Heart left ventricle (tissue), 16 donors: ENCODE results near the gene RARS2. TPM values are rescaled to one million over a fixed set of nuclear protein-coding genes. Genes with fewer than 3 reads are reported as not detected.
"Not testable (repeated sequence)": the region's sequence is repeated elsewhere in the genome, so short reads cannot be mapped to it uniquely, and the experiment has no call there.

Experiments
- ATAC-seq, 4 donors: fragments of 200-7000 bp; cut with Tn5 transposase; one replicate each; pipeline ENCODE4 v1.9.1; 2020 to 2022; ENCODE audit warnings: moderate library complexity in 4 of 4, mild to moderate bottlenecking in 3 of 4, moderate number of reproducible peaks in 1 of 4
- DNase-seq, 5 donors: peaks; one replicate each; pipeline ENCODE4 v3.0.0-alpha.2; 2020
- H3K27ac ChIP-seq, 12 donors: fragments of 200-600 bp; sonication (generic) in 4 of 12; one replicate each; pipeline versions ENCODE4 v1.5.0 to v1.8.0; 2016 to 2022; ENCODE audit warnings: mild to moderate bottlenecking in 2 of 12
- H3K27me3 ChIP-seq, 9 donors: fragments of 200-600 bp; sonication (generic) in 2 of 9; one replicate each; pipeline versions ENCODE4 v1.5.1 to v1.8.0; 2016 to 2022; ENCODE audit warnings: mild to moderate bottlenecking in 3 of 9
- H3K36me3 ChIP-seq, 9 donors: fragments of 200-600 bp; sonication (generic) in 2 of 9; one replicate each; pipeline versions ENCODE4 v1.5.0 to v1.8.0; 2018 to 2022; ENCODE audit warnings: mild to moderate bottlenecking in 2 of 9
- H3K4me1 ChIP-seq, 12 donors: fragments of 200-600 bp; sonication (generic) in 4 of 12; one replicate each; pipeline versions ENCODE4 v1.5.0 to v1.8.0; 2016 to 2022; ENCODE audit warnings: mild to moderate bottlenecking in 3 of 12
- H3K4me3 ChIP-seq, 12 donors: fragments of 200-600 bp; sonication (generic) in 4 of 12; one replicate each; pipeline versions ENCODE4 v1.5.0 to v1.8.0; 2017 to 2022; ENCODE audit warnings: mild to moderate bottlenecking in 9 of 12, moderate library complexity in 4 of 12
- H3K9me3 ChIP-seq, 12 donors: fragments of 200-600 bp; sonication (generic) in 4 of 12; one replicate each; pipeline versions ENCODE4 v1.5.0 to v1.8.0; 2016 to 2022; ENCODE audit warnings: mild to moderate bottlenecking in 1 of 12
- POLR2A ChIP-seq, 2 donors: fragments of 450-650 bp; IDR thresholded peaks; one replicate each; pipeline ENCODE4 v1.6.1; 2017; ENCODE audit warnings: antibody characterized with exemption in 2 of 2, mild to moderate bottlenecking in 2 of 2, moderate library complexity in 2 of 2
- WGBS, 4 donors: extraction: QIAGEN DNeasy Blood & Tissue Kit in 2 of 4; methylation state at CpG; one replicate each; pipeline versions ENCODE4 v1.1.5 to v1.1.7; 2013 to 2018; 5-methylcytosine and 5-hydroxymethylcytosine counted together
- intact Hi-C, 10 donors: fragments of 100-400 bp; cut with DNase I; formaldehyde crosslinking; loops; one replicate each; pipeline versions ENCODE4 v1.11.1 to v1.14.2; 2022
- polyA plus RNA-seq, 2 donors: library from polyadenylated mRNA; stranded (reverse); fragments of 200-250 nt; gene quantifications; one replicate each; pipeline ENCODE4 v1.2.3, GENCODE V29; 2013
- total RNA-seq, 9 donors: library from RNA; depleted of rRNA in 2 of 9; stranded (reverse); fragments of >200 nt in 2 of 9; fragmentation: NEBNext Ultra II Directional in 3 of 9; extraction: Animal tissue kit (Norgen Biotek cat#: 25700) in 3 of 9; gene quantifications; one replicate each; pipeline versions ENCODE4 v1.1.0 to v1.2.4, GENCODE V29; 2016 to 2023
- TF ChIP-seq, protein P1 (sequence below), 12 donors: fragments of 200-600 bp; sonication (generic) in 4 of 12; IDR thresholded peaks; one replicate each; pipeline versions ENCODE4 v1.5.0 to v1.8.0; 2018 to 2022; ENCODE audit warnings: antibody characterized with exemption in 12 of 12, mild to moderate bottlenecking in 5 of 12
- donor health status: ischemic (EF 13 %, LVEDD 7.1; RV severe dilation, severe dysfunction).
- donor health status: healthy with polysubstance abuse.
- donor health status: DM: no; HTN: yes; CAD: no.
- donor health status: DM: no; HTN: no; CAD: no.
- donor health status: ischemic (EF 25% LVEDD 6.9; RV normal size, moderate dysfunction).
- donor health status: ischemic (EF 25% LVEDD 5.7; RV mildly dilated, moderate dysfunction).
- donor health status: healthy.
- donor health status: DM: yes; HTN: yes; CAD: no.
- donor health status: ischemic (EF 35%, LVEDD 5.7; RV mildly dilated, moderate dysfunction).
- donor health status: nonischemic (EF 11% LVEDD 7.7; RV severe dilation, severe dysfunction).
- donor health status: DM: yes; HTN: yes; CAD: no.
- donor health status: PGD.
- donor health status: ischemic (EF 29% LVEDD 5.4; RV normal size, mild dysfunction).
- donor health status: nonischemic (EF 23%, LVEDD 6.1; RV moderate dilation, normal function).

The RARS2 gene
- total and polyA plus RNA-seq, 11 donors, result 10.2 to 24.2 (median 20.3) TPM

- TF ChIP-seq POLR2A (IDR thresholded peaks at IDR 0.05), result no peak
- TF ChIP-seq, protein P1, sequence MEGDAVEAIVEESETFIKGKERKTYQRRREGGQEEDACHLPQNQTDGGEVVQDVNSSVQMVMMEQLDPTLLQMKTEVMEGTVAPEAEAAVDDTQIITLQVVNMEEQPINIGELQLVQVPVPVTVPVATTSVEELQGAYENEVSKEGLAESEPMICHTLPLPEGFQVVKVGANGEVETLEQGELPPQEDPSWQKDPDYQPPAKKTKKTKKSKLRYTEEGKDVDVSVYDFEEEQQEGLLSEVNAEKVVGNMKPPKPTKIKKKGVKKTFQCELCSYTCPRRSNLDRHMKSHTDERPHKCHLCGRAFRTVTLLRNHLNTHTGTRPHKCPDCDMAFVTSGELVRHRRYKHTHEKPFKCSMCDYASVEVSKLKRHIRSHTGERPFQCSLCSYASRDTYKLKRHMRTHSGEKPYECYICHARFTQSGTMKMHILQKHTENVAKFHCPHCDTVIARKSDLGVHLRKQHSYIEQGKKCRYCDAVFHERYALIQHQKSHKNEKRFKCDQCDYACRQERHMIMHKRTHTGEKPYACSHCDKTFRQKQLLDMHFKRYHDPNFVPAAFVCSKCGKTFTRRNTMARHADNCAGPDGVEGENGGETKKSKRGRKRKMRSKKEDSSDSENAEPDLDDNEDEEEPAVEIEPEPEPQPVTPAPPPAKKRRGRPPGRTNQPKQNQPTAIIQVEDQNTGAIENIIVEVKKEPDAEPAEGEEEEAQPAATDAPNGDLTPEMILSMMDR (IDR thresholded peaks at IDR 0.05), result no peak
- Histone ChIP-seq H3K4me1 (peaks cover 0 to 13% (median under 1%) of the 10 kb centered on the region in 12 donors), H3K27ac (no peak overlapping the region), H3K4me3 (no peak overlapping the region), H3K9me3 (no peaks in the 10 kb centered on the region), H3K27me3 (no peaks in the 10 kb centered on the region), H3K36me3 (peaks cover 0 to 62% (median 12%) of the 10 kb centered on the region in 9 donors)
- 71 to 78% (median 73%) methylated on average over 2 of the region's 2 CpGs for WGBS, 4 donors
- intact Hi-C loops, result no loop called here
- no peak for DNase-seq
- no peak for ATAC-seq
Observed at GRCh38 chr6:87628424-87628823, 38.6 kb upstream of the RARS2 start.

DNA sequence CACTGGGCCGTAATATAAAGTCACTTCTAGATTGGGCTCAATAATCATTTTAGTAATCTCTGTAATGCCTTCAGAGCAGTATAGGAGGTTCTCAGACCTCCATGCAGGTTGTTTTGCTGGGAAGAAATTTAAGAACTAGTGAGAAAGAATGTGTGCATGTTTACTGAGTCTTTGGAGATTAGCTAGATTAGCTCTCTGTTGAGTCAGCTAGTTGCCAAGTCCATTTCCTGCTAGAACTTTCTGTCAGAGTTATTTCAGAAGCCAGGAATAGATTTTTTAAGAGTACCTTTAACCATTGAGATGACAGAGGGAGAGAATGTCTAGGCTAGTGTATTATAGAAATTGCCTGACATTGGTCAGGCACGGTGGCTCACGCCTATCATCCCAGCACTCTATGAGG lies 33.5 kb upstream of the RARS2 start:
- no peak for DNase-seq
- 64 to 80% (median 75%) methylated on average over 3 of the region's 3 CpGs for WGBS, 4 donors
- ATAC-seq, result peak in 3 of 4 donors; percentile 42 to 63 (median 50)

GRCh38 chr6:87618531-87618930 lies 28.7 kb upstream of the RARS2 start:
- ATAC-seq (no peak), DNase-seq (no peak)
- intact Hi-C loops, result no loop called here
- Histone ChIP-seq H3K9me3 (no peaks in the 10 kb centered on the region), H3K36me3 (peaks cover 0 to 66% (median 28%) of the 10 kb centered on the region in 9 donors), H3K27ac (peak overlapping the region in 4 of 12 donors; percentile 0 to 64 (median 54)), H3K4me1 (peaks cover 0 to 18% (median 2%) of the 10 kb centered on the region in 12 donors), H3K4me3 (no peak overlapping the region), H3K27me3 (no peaks in the 10 kb centered on the region)
- TF ChIP-seq POLR2A (IDR thresholded peaks at IDR 0.05), result no peak
- TF ChIP-seq, protein P1 (IDR thresholded peaks at IDR 0.05), result no peak
- 77 to 89% (median 86%) methylated on average over 3 of the region's 3 CpGs for WGBS, 4 donors

More for the DNA sequence above, 33.5 kb upstream of the RARS2 start:
- H3K4me3 ChIP-seq, result no peak overlapping the region
- TF ChIP-seq, protein P1 (IDR thresholded peaks at IDR 0.05), result no peak
- TF ChIP-seq POLR2A (IDR thresholded peaks at IDR 0.05), result no peak
- intact Hi-C loops, result no loop called here
- no peaks in the 10 kb centered on the region for H3K9me3 ChIP-seq
- H3K4me1 ChIP-seq, result peaks cover 0 to 19% (median 2%) of the 10 kb centered on the region in 12 donors
- peak overlapping the region in 5 of 12 donors; percentile 2 to 56 (median 25) for H3K27ac ChIP-seq
- no peaks in the 10 kb centered on the region for H3K27me3 ChIP-seq
- peaks cover 0 to 62% (median 15%) of the 10 kb centered on the region in 9 donors for H3K36me3 ChIP-seq

DNA sequence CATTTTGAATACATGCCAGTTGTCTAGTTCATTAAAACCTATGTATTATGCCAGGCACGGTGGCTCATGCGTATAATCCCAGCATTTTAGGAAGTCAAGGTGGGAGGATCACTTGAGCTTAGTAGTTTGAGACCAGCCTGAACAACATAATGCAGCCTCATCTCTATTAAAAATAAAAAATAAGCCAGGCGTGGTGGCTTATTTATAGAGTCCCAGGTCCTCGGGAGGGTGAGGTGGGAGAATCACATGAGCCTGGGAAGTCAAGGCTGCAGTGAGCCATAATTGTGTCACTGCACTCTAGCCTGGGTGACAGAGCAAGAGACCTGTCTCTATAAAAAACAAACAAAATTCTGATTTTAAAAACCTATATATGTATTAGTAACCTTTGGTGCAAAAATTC lies 27.6 kb upstream of the RARS2 start:
- H3K36me3 ChIP-seq, result peaks cover 0 to 70% (median 37%) of the 10 kb centered on the region in 9 donors

GRCh38 chr6:87613018-87613417 lies 23.2 kb upstream of the RARS2 start:
- DNase-seq, H3K27ac ChIP-seq, intact Hi-C loops, H3K4me3 ChIP-seq, H3K4me1 ChIP-seq, H3K9me3 ChIP-seq, ATAC-seq, H3K27me3 ChIP-seq: not testable (repeated sequence)
- H3K36me3 ChIP-seq, result peaks cover 0 to 78% (median 60%) of the 10 kb centered on the region in 9 donors
- 96 to 100% (median 98%) methylated on average over 2 of the region's 2 CpGs for WGBS, 4 donors

More for the DNA sequence above, 27.6 kb upstream of the RARS2 start:
- TF ChIP-seq, protein P1 (IDR thresholded peaks at IDR 0.05), result no peak
- ATAC-seq (peak; percentile 69 to 88 (median 86)), DNase-seq (peak in 4 of 5 donors; percentile 16 to 33 (median 30))
- H3K9me3 ChIP-seq, result no peaks in the 10 kb centered on the region
- peaks cover 0 to 9% (median 0%) of the 10 kb centered on the region in 12 donors for H3K4me1 ChIP-seq
- 55 to 68% (median 61%) methylated on average over 4 of the region's 4 CpGs for WGBS, 4 donors
- H3K4me3 ChIP-seq, result no peak overlapping the region
- no peaks in the 10 kb centered on the region for H3K27me3 ChIP-seq
- intact Hi-C loops, result no loop called here
- H3K27ac ChIP-seq, result peak overlapping the region in 8 of 12 donors; percentile 6 to 70 (median 54)
